Body of pancreas (tissue), 4 donors: ENCODE data around the gene YOD1. TPM values are rescaled to one million over a fixed set of nuclear protein-coding genes. Genes with fewer than 3 reads are reported as not detected.
A peak's percentile ranks its signal among the peaks of the same experiment; 100 is the strongest.

Experiments used
- ATAC-seq: fragments of 150-250 bp; one replicate; pipeline ENCODE4 v1.9.1; 2016
- DNase-seq, 4 donors: peaks; one replicate each; pipeline ENCODE4 v3.0.0-alpha.2; 2019
- H3K27ac ChIP-seq, 4 donors: fragments of 200-600 bp; sonication (generic); 1 replicate in 3 of 4; 2 replicates in 1 of 4; pipeline versions ENCODE4 v1.5.1 to v1.6.1; 2016 to 2019; ENCODE audit warnings: mild to moderate bottlenecking in 1 of 4, mixed read lengths in 1 of 4, moderate library complexity in 1 of 4
- H3K27me3 ChIP-seq, 2 donors: fragments of 200-600 bp; sonication (generic); one replicate each; pipeline ENCODE4 v1.6.0; 2016; ENCODE audit warnings: mild to moderate bottlenecking in 1 of 2
- H3K36me3 ChIP-seq, 2 donors: fragments of 200-600 bp; sonication (generic); replicated peaks in 1 of 2; 2 replicates each; pipeline ENCODE4 v1.5.1; 2016; ENCODE audit warnings: low read depth in 2 of 2; ENCODE audit not compliant: insufficient read depth in 1 of 2
- H3K4me1 ChIP-seq: fragments of 200-600 bp; sonication (generic); one replicate; pipeline ENCODE4 v1.6.0; 2016
- H3K4me3 ChIP-seq, 2 donors: fragments of 200-600 bp; sonication (generic); 1 replicate in 1 of 2; 2 replicates in 1 of 2; pipeline ENCODE4 v1.5.1; 2016 to 2019
- H3K9me3 ChIP-seq, 3 donors: fragments of 200-600 bp; sonication (generic); 1 replicate in 2 of 3; 2 replicates in 1 of 3; pipeline ENCODE4 v1.5.1; 2016
- CTCF ChIP-seq, 7 experiments: fragments of 450-650 bp in 4 of 7; fragments of 200-600 bp in 3 of 7; sonication (generic) in 3 of 7; IDR thresholded peaks; one replicate each; pipeline ENCODE4 v1.5.1; 2016 to 2019; ENCODE audit warnings: antibody characterized with exemption in 7 of 7
- POLR2A ChIP-seq, 3 donors: fragments of 450-650 bp; IDR thresholded peaks; one replicate each; pipeline ENCODE4 v1.6.1; 2016; ENCODE audit warnings: antibody characterized with exemption in 3 of 3, mild to moderate bottlenecking in 2 of 3
- WGBS, 2 donors: methylation state at CpG; one replicate each; pipeline ENCODE4 v1.1.5; 2017; 5-methylcytosine and 5-hydroxymethylcytosine counted together
- intact Hi-C: fragments of 100-400 bp; cut with DNase I; formaldehyde crosslinking; loops from one replicate; pipeline ENCODE4 v1.15.1; 2023
- total RNA-seq, 2 donors: library from RNA; depleted of rRNA; stranded (reverse); fragments of >200 nt; gene quantifications; one replicate each; pipeline ENCODE4 v1.1.0, GENCODE V29; 2016

Gene YOD1
- total RNA-seq, 2 donors from 2014 or later = 5.4 to 5.9 TPM

- ATAC-seq = peak; percentile 1
- H3K4me3 ChIP-seq = no peak overlapping the region
- H3K36me3 ChIP-seq = no peaks in the 10 kb centered on the region
- no peaks in the 10 kb centered on the region for H3K9me3 ChIP-seq
- no peaks in the 10 kb centered on the region for H3K27me3 ChIP-seq
- peak overlapping the region; percentile 19 to 84 (median 78) for H3K27ac ChIP-seq
- WGBS, 2 donors = 57% methylated on average over 3 of the region's 3 CpGs
- intact Hi-C loops = no loop called here
- H3K4me1 ChIP-seq = peaks cover 59% of the 10 kb centered on the region
- no peak for DNase-seq
- TF ChIP-seq CTCF (IDR thresholded peaks at IDR 0.05) (no peak), POLR2A (IDR thresholded peaks at IDR 0.05) (no peak)
Observed at GRCh38 chr1:207006914-207007313, 44.1 kb downstream of the YOD1 start.

GRCh38 chr1:207006083-207006482, 44.9 kb downstream of the YOD1 start:
- 63 to 75% methylated on average over 3 of the region's 3 CpGs for WGBS, 2 donors
- intact Hi-C loops = no loop called here
- Histone ChIP-seq H3K27ac (peak overlapping the region in 3 of 4 donors; percentile 77 to 84 (median 79)), H3K4me1 (peaks cover 58% of the 10 kb centered on the region), H3K9me3 (no peaks in the 10 kb centered on the region), H3K27me3 (no peaks in the 10 kb centered on the region), H3K4me3 (no peak overlapping the region), H3K36me3 (no peaks in the 10 kb centered on the region)
- ATAC-seq (no peak), DNase-seq (no peak)
- TF ChIP-seq CTCF (IDR thresholded peaks at IDR 0.05) = no peak
- no peak for TF ChIP-seq POLR2A (IDR thresholded peaks at IDR 0.05)

- whole genome bisulfite sequencing, 2 donors = 28% methylated on average over 9 of the region's 9 CpGs
- H3K27ac ChIP-seq = peak overlapping the region in 3 of 4 donors; percentile 77 to 84 (median 79)
- H3K4me1 ChIP-seq = peaks cover 49% of the 10 kb centered on the region
Observed at GRCh38 chr1:207004931-207005830, 45.8 kb downstream of the YOD1 start.

GRCh38 chr1:207003210-207003609, 47.8 kb downstream of the YOD1 start:
- Histone ChIP-seq H3K4me1 (peaks cover 36% of the 10 kb centered on the region), H3K27ac (peak overlapping the region; percentile 13 to 66 (median 44)), H3K4me3 (no peak overlapping the region), H3K27me3 (no peaks in the 10 kb centered on the region), H3K36me3 (no peaks in the 10 kb centered on the region), H3K9me3 (no peaks in the 10 kb centered on the region)
- TF ChIP-seq CTCF (IDR thresholded peaks at IDR 0.05) (no peak), POLR2A (IDR thresholded peaks at IDR 0.05) (no peak)
- 87 to 90% methylated on average over 4 of the region's 4 CpGs for WGBS, 2 donors
- ATAC-seq (no peak), DNase-seq (no peak)
- intact Hi-C loops = no loop called here

More at GRCh38 chr1:207004931-207005830, 45.8 kb downstream of the YOD1 start:
- Histone ChIP-seq H3K27me3 (no peaks in the 10 kb centered on the region), H3K36me3 (no peaks in the 10 kb centered on the region), H3K4me3 (no peak overlapping the region), H3K9me3 (no peaks in the 10 kb centered on the region)
- DNase-seq (peak; percentile 75 to 80 (median 76)), ATAC-seq (peak; percentile 36)
- intact Hi-C loops = no loop called here
- no peak for TF ChIP-seq POLR2A (IDR thresholded peaks at IDR 0.05)
- peak; percentile 48 to 81 (median 62) for TF ChIP-seq CTCF (IDR thresholded peaks at IDR 0.05)
